ENCODE measurements around the gene CDKN2C.

Gene CDKN2C

DNA sequence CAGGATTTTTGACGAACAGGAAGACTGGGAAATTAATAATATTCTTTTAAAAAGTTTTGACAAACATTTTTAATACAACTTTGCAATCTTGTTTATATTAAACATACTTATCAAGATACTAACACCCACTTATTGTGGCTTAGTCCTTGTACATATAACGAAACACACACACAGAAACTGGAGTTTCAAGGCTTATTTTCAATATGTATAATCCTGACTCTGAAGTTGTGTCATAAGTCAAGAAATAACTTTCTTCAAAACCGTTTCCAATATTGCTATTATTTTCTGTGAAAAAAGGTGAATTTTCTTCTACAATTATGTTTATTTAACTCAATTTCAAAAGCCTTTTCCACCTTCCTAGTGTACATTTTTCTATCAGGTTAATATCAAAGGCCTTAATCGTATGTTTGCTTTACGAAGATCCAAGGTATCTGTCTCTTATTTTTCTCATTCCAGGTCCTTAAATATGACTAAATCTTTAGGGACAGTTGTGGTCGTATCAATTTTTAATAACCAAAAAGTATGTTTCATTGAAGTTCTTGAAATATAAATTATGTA lies 1.8 kb downstream of the CDKN2C start:
- no peak for DNase-seq (ENCODE audit: low read depth)
- no peak overlapping the region for H3K4me3 ChIP-seq (ENCODE audit: low read length)
- TF ChIP-seq, protein P1, sequence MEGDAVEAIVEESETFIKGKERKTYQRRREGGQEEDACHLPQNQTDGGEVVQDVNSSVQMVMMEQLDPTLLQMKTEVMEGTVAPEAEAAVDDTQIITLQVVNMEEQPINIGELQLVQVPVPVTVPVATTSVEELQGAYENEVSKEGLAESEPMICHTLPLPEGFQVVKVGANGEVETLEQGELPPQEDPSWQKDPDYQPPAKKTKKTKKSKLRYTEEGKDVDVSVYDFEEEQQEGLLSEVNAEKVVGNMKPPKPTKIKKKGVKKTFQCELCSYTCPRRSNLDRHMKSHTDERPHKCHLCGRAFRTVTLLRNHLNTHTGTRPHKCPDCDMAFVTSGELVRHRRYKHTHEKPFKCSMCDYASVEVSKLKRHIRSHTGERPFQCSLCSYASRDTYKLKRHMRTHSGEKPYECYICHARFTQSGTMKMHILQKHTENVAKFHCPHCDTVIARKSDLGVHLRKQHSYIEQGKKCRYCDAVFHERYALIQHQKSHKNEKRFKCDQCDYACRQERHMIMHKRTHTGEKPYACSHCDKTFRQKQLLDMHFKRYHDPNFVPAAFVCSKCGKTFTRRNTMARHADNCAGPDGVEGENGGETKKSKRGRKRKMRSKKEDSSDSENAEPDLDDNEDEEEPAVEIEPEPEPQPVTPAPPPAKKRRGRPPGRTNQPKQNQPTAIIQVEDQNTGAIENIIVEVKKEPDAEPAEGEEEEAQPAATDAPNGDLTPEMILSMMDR (conservative IDR thresholded peaks at IDR 0.05; ENCODE audit: low read depth, low read length), result no peak

DNA sequence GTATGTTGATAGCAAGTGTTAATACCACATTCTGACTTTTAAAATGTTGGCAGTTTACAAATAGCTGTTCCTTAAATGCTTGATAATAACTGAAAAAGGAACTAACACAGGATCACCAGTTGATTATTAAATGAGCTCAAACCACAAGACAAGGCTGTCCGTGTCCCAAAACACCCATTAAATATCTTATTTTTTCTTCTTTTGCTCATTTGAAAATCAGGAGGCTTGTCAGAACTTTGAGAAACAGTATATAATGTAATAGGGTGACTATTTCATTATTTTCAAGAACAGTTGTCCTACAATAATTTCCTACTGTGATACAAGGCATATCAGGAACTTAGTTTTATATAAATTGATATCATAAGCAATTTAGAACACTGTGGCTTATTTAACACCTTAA lies 2.7 kb downstream of the CDKN2C start:
- DNase-seq (ENCODE audit: low read depth), result no peak
- TF ChIP-seq, protein P1 (conservative IDR thresholded peaks at IDR 0.05; ENCODE audit: low read depth, low read length), result no peak
- H3K4me3 ChIP-seq (ENCODE audit: low read length), result no peak overlapping the region

DNA sequence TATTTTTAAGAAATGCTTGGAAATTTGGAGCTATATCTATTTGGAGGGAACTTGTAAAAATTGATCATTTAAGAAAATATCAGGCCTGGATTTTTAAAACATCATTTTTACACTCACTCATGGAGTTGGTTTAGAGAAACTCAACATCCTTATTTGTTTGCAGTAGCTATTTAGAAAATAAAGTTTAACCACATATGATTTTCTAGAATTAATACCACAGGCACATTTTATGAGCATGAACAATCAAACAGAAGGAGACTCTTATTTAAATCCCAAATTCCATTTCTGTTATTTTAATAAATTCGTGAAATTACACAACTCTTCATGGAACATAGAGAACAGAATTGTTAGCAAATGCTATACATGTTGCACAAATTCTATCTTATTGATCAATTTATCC lies 3.2 kb downstream of the CDKN2C start:
- H3K4me3 ChIP-seq (ENCODE audit: low read length), result no peak overlapping the region
- DNase-seq (ENCODE audit: low read depth), result no peak
- TF ChIP-seq, protein P1 (conservative IDR thresholded peaks at IDR 0.05; ENCODE audit: low read depth, low read length), result no peak

DNA sequence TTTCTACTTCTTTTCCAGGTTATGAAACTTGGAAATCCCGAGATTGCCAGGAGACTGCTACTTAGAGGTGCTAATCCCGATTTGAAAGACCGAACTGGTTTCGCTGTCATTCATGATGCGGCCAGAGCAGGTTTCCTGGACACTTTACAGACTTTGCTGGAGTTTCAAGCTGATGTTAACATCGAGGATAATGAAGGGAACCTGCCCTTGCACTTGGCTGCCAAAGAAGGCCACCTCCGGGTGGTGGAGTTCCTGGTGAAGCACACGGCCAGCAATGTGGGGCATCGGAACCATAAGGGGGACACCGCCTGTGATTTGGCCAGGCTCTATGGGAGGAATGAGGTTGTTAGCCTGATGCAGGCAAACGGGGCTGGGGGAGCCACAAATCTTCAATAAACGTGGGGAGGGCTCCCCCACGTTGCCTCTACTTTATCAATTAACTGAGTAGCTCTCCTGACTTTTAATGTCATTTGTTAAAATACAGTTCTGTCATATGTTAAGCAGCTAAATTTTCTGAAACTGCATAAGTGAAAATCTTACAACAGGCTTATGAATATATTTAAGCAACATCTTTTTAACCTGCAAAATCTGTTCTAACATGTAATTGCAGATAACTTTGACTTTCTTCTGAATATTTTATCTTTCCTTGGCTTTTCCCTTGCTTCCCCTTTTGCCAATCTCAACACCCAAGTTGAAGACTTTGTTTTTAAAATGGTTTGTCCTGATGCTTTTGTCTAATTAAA lies 4.0 kb downstream of the CDKN2C start:
- no peak overlapping the region for H3K4me3 ChIP-seq (ENCODE audit: low read length)
- DNase-seq (ENCODE audit: low read depth), result no peak
- TF ChIP-seq, protein P1 (conservative IDR thresholded peaks at IDR 0.05; ENCODE audit: low read depth, low read length), result no peak

DNA sequence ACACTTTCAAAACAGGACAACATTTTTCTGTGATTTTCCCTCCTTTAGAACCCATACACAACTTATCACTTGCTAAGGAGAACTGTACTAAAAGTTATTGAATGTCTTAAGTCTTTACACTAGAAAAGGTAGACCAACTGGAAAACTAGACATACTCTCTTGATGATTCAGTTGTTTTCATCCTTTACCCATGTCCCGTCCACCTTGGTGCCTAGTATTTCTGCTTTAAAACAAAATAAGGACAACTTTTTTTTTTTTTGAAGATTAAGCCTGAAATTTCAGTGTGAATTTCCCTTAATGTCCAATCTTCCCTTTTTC lies 4.5 kb downstream of the CDKN2C start:
- no peak overlapping the region for H3K4me3 ChIP-seq (ENCODE audit: low read length)
- DNase-seq (ENCODE audit: low read depth), result no peak
- TF ChIP-seq, protein P1 (conservative IDR thresholded peaks at IDR 0.05; ENCODE audit: low read depth, low read length), result no peak

DNA sequence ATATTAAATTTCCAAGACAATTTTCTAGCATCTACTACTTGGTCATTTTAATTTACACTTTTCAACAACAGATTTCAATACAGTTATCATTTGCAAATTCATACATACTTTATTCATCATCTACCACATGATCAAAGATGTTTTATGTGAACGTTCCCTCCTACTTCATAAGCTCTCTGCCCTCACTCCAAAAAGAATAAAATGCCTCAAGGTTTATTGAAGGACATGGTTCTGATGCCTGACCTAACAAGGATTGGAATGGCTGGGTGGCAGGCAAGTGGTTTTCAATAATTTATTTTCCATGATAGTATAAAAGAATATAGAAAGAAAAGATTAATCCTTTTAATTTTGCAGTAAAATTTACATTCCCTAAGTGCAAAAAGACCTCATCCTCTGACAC lies 5.4 kb downstream of the CDKN2C start:
- no peak overlapping the region for H3K4me3 ChIP-seq (ENCODE audit: low read length)
- TF ChIP-seq, protein P1 (conservative IDR thresholded peaks at IDR 0.05; ENCODE audit: low read depth, low read length), result no peak
- no peak for DNase-seq (ENCODE audit: low read depth)
